ENCODE data around the gene TCIRG1.

TCIRG1 gene

GRCh38 chr11:68009391-68010089 is 29.3 kb upstream of the TCIRG1 start:
- no peak overlapping the region; the same call in 1 of the 2 replicates for H3K27ac ChIP-seq
- TF ChIP-seq ZFX (IDR thresholded peaks at IDR 0.05) = no peak
- no peak for TF ChIP-seq CTCF (conservative IDR thresholded peaks at IDR 0.05)

- no peak within 1 kb of the TSS; the same call in 1 of the 2 replicates for H3K27ac ChIP-seq
- no peak for TF ChIP-seq CTCF (conservative IDR thresholded peaks at IDR 0.05)
- no peak for TF ChIP-seq ZFX (IDR thresholded peaks at IDR 0.05)
Measured at GRCh38 chr11:68010090-68011041, 28.5 kb upstream of the TCIRG1 start, which contains the start of gene ALDH3B1. TSS of gene ALDH3B1 (plus strand) at chr11:68010327. CDS start at chr11:68015298, 4,971 bp downstream.

GRCh38 chr11:68011051-68011943 is 27.5 kb upstream of the TCIRG1 start:
- H3K27ac ChIP-seq = no peak overlapping the region
- TF ChIP-seq CTCF (conservative IDR thresholded peaks at IDR 0.05) (no peak), ZFX (IDR thresholded peaks at IDR 0.05) (no peak)

GRCh38 chr11:68012044-68012842 is 26.6 kb upstream of the TCIRG1 start:
- H3K27ac ChIP-seq = no peak overlapping the region
- no peak for TF ChIP-seq ZFX (IDR thresholded peaks at IDR 0.05)
- TF ChIP-seq CTCF (conservative IDR thresholded peaks at IDR 0.05) = no peak

- H3K27ac ChIP-seq = no peak overlapping the region
Measured at GRCh38 chr11:68012843-68013610, 25.8 kb upstream of the TCIRG1 start.

More at GRCh38 chr11:68012843-68013610, 25.8 kb upstream of the TCIRG1 start:
- TF ChIP-seq ZFX (IDR thresholded peaks at IDR 0.05) (no peak), CTCF (conservative IDR thresholded peaks at IDR 0.05) (no peak)
